Transverse colon (tissue), 4 donors: Measurements from ENCODE around the gene NFE2L3. TPM values are rescaled to one million over a fixed set of nuclear protein-coding genes. Genes with fewer than 3 reads are reported as not detected.
"Not testable (repeated sequence)": the region's sequence is repeated elsewhere in the genome, so short reads cannot be mapped to it uniquely, and the experiment has no call there.

Experiments used
- DNase-seq: peaks from one replicate; pipeline ENCODE4 v3.0.0-alpha.2; 2019
- H3K27ac ChIP-seq, 4 donors: fragments of 200-600 bp; sonication (generic); 2 replicates each; pipeline ENCODE4 v1.5.1; 2016 to 2018; ENCODE audit warnings: inconsistent platforms in 4 of 4
- H3K27me3 ChIP-seq: fragments of 200-600 bp; sonication (generic); 2 replicates; pipeline ENCODE4 v1.5.1; 2017; ENCODE audit warnings: inconsistent platforms
- H3K36me3 ChIP-seq, 4 donors: fragments of 200-600 bp; sonication (generic); 2 replicates each; pipeline ENCODE4 v1.5.1; 2017 to 2019; ENCODE audit warnings: inconsistent platforms in 4 of 4
- H3K4me1 ChIP-seq, 4 donors: fragments of 200-600 bp; sonication (generic); 2 replicates each; pipeline ENCODE4 v1.5.1; 2017 to 2020; ENCODE audit warnings: inconsistent platforms in 4 of 4
- H3K4me3 ChIP-seq, 4 donors: fragments of 200-600 bp; sonication (generic); 1 replicate in 1 of 4; 2 replicates in 3 of 4; pipeline versions ENCODE4 v1.5.1 to v1.6.1; 2017 to 2019; ENCODE audit warnings: inconsistent platforms in 4 of 4
- H3K9me3 ChIP-seq, 2 donors: fragments of 200-600 bp; sonication (generic); 2 replicates each; pipeline ENCODE4 v1.5.1; 2017 to 2019; ENCODE audit warnings: inconsistent platforms in 2 of 2
- CTCF ChIP-seq, 5 experiments: fragments of 200-600 bp in 3 of 5; fragments of 450-650 bp in 2 of 5; sonication (generic) in 3 of 5; IDR thresholded peaks; 1 replicate in 2 of 5; 2 replicates in 3 of 5; pipeline ENCODE4 v1.5.1; 2016 to 2017; ENCODE audit warnings: antibody characterized with exemption in 5 of 5, inconsistent platforms in 3 of 5, mild to moderate bottlenecking in 2 of 5, moderate library complexity in 1 of 5
- EP300 ChIP-seq: sonication (generic); formaldehyde crosslinking; IDR thresholded peaks from one replicate; pipeline ENCODE4 v1.6.1; 2017; ENCODE audit warnings: antibody characterized with exemption, low read depth
- POLR2A ChIP-seq: fragments of 450-650 bp; IDR thresholded peaks from one replicate; pipeline ENCODE4 v1.6.1; 2016; ENCODE audit warnings: antibody characterized with exemption, mild to moderate bottlenecking, moderate library complexity
- POLR2AphosphoS5 ChIP-seq, 3 donors: sonication (generic); formaldehyde crosslinking; IDR thresholded peaks; one replicate each; pipeline ENCODE4 v1.6.1; 2016; ENCODE audit warnings: antibody characterized with exemption in 3 of 3
- WGBS, 2 donors: methylation state at CpG; one replicate each; pipeline ENCODE4 v1.1.5; 2018; ENCODE audit warnings: low coverage in 1 of 2; 5-methylcytosine and 5-hydroxymethylcytosine counted together
- in situ Hi-C, 4 donors: fragments of 200-750 bp; cut with MboI; loops; one replicate each; pipeline versions ENCODE4 v1.15.0 to v1.15.1; 2017; ENCODE audit warnings: low sequenced_read_pairs in 3 of 4, low pct_ligation_motif_present in 1 of 4, low pct_unique_long_range_greater_than_20kb in 1 of 4
- intact Hi-C: fragments of 100-400 bp; cut with DNase I; formaldehyde crosslinking; loops from one replicate; pipeline ENCODE4 v1.15.1; 2023; ENCODE audit warnings: low total_unique reads
- total RNA-seq, 4 donors: library from RNA; depleted of rRNA; stranded (reverse); fragments of >200 nt; gene quantifications; one replicate each; pipeline ENCODE4 v1.1.0, GENCODE V29; 2016

NFE2L3 gene
- total RNA-seq, 4 donors from 2014 or later = 1.4 to 11.4 (median 6.6) TPM

GRCh38 chr7:26169271-26169670 lies 17.3 kb downstream of the NFE2L3 start:
- in situ Hi-C loops = no loop called here
- intact Hi-C loops = no loop called here
- Histone ChIP-seq H3K27ac (no peak overlapping the region), H3K27me3 (no peaks in the 10 kb centered on the region), H3K4me3 (no peak overlapping the region), H3K9me3 (no peaks in the 10 kb centered on the region), H3K4me1 (peaks cover 0 to 15% (median 10%) of the 10 kb centered on the region in 4 donors), H3K36me3 (no peaks in the 10 kb centered on the region)
- 87% methylated on average over 3 of the region's 3 CpGs; no CpG with 5 or more reads in 1 of the 2 donors for WGBS, 2 donors
- no peak for DNase-seq
- TF ChIP-seq POLR2A = no peak
- TF ChIP-seq EP300 = no peak
- no peak for TF ChIP-seq CTCF (IDR thresholded peaks at IDR 0.05)
- no peak for TF ChIP-seq POLR2AphosphoS5 (IDR thresholded peaks at IDR 0.05)

GRCh38 chr7:26170663-26171062 lies 18.7 kb downstream of the NFE2L3 start:
- intact Hi-C loops = no loop called here
- no peak for TF ChIP-seq EP300
- TF ChIP-seq POLR2AphosphoS5 (IDR thresholded peaks at IDR 0.05) = no peak
- no peak for TF ChIP-seq POLR2A
- TF ChIP-seq CTCF (IDR thresholded peaks at IDR 0.05) = no peak
- Histone ChIP-seq H3K4me3 (no peak overlapping the region), H3K36me3 (no peaks in the 10 kb centered on the region), H3K9me3 (no peaks in the 10 kb centered on the region), H3K4me1 (peaks cover 0 to 15% (median 10%) of the 10 kb centered on the region in 4 donors), H3K27me3 (no peaks in the 10 kb centered on the region), H3K27ac (no peak overlapping the region)
- WGBS, 2 donors = 89 to 94% methylated on average over 1 of the region's 1 CpG
- DNase-seq = no peak
- in situ Hi-C loops = no loop called here

- H3K27ac ChIP-seq = no peak overlapping the region
- intact Hi-C loops = no loop called here
- H3K4me3 ChIP-seq = no peak overlapping the region
- H3K36me3 ChIP-seq = no peaks in the 10 kb centered on the region
- in situ Hi-C loops = no loop called here
- H3K4me1 ChIP-seq = peaks cover 0 to 14% (median 10%) of the 10 kb centered on the region in 4 donors
- no peaks in the 10 kb centered on the region for H3K9me3 ChIP-seq
- no peak for DNase-seq
- TF ChIP-seq EP300 (no peak), POLR2A (no peak), CTCF (IDR thresholded peaks at IDR 0.05) (no peak), POLR2AphosphoS5 (IDR thresholded peaks at IDR 0.05) (no peak)
- no peaks in the 10 kb centered on the region for H3K27me3 ChIP-seq
- WGBS, 2 donors = 95 to 100% methylated on average over 2 of the region's 2 CpGs
Measured at GRCh38 chr7:26171601-26172000, 19.6 kb downstream of the NFE2L3 start.

GRCh38 chr7:26172048-26172447 lies 20.1 kb downstream of the NFE2L3 start:
- Histone ChIP-seq H3K9me3 (no peaks in the 10 kb centered on the region), H3K27me3 (no peaks in the 10 kb centered on the region), H3K27ac (no peak overlapping the region), H3K4me3 (no peak overlapping the region), H3K36me3 (no peaks in the 10 kb centered on the region), H3K4me1 (peaks cover 0 to 9% (median 7%) of the 10 kb centered on the region in 4 donors)
- intact Hi-C loops (no loop called here), in situ Hi-C loops (no loop called here)
- WGBS, 2 donors = 97 to 100% methylated on average over 1 of the region's 1 CpG
- no peak for DNase-seq
- no peak for TF ChIP-seq EP300
- no peak for TF ChIP-seq POLR2AphosphoS5 (IDR thresholded peaks at IDR 0.05)
- TF ChIP-seq POLR2A = no peak
- no peak for TF ChIP-seq CTCF (IDR thresholded peaks at IDR 0.05)

- H3K4me1 ChIP-seq, H3K9me3 ChIP-seq, intact Hi-C loops, H3K27ac ChIP-seq, H3K27me3 ChIP-seq, H3K4me3 ChIP-seq, DNase-seq, H3K36me3 ChIP-seq: not testable (repeated sequence)
- WGBS, 2 donors = 100% methylated on average over 1 of the region's 4 CpGs; no CpG with 5 or more reads in 1 of the 2 donors
- in situ Hi-C loops = loop anchor here in 2 of 4 donors (25.0 kb wide), 1 partner anchor 986 kb away; the partner anchor contains the start of genes HOXA10 (in 2 of the 2), HOXA3 (in 2 of the 2), HOXA7 (in 2 of the 2) and HOXA9 (in 2 of the 2)
Measured at GRCh38 chr7:26175903-26176302, 23.9 kb downstream of the NFE2L3 start.

GRCh38 chr7:26176696-26177095 lies 24.7 kb downstream of the NFE2L3 start:
- in situ Hi-C loops = loop anchor here in 2 of 4 donors (25.0 kb wide), 1 partner anchor 986 kb away; the partner anchor contains the start of genes HOXA10 (in 2 of the 2), HOXA3 (in 2 of the 2), HOXA7 (in 2 of the 2) and HOXA9 (in 2 of the 2)
- H3K9me3 ChIP-seq, H3K36me3 ChIP-seq, H3K27ac ChIP-seq, intact Hi-C loops, H3K4me3 ChIP-seq, DNase-seq, H3K27me3 ChIP-seq, H3K4me1 ChIP-seq: not testable (repeated sequence)
- no CpG with 5 or more reads among the region's 26 CpGs for WGBS, 2 donors

- H3K9me3 ChIP-seq, H3K4me1 ChIP-seq, H3K4me3 ChIP-seq, DNase-seq, H3K27me3 ChIP-seq, intact Hi-C loops, H3K27ac ChIP-seq, H3K36me3 ChIP-seq: not testable (repeated sequence)
- in situ Hi-C loops = loop anchor here in 2 of 4 donors (25.0 kb wide), 1 partner anchor 985 kb away; the partner anchor contains the start of genes HOXA10 (in 2 of the 2), HOXA3 (in 2 of the 2), HOXA7 (in 2 of the 2) and HOXA9 (in 2 of the 2)
- 94 to 95% methylated on average over 12 to 20 of the region's 20 CpGs for WGBS, 2 donors
Measured at GRCh38 chr7:26177269-26177668, 25.3 kb downstream of the NFE2L3 start.
